HG03066 (cell line): ENCODE results near the gene PRSS33.

ENCODE experiments used
- ATAC-seq: cut with Tn5 transposase; IDR thresholded peaks from one replicate; pipeline ENCODE4 v1.9.1; 2021; ENCODE audit warnings: low read depth; ENCODE audit not compliant: unreplicated experiment

PRSS33 gene

GRCh38 chr16:2787406-2787805 lies at the start of gene PRSS33:
PRSS33 (minus strand) TSS chr16:2787560; CDS start chr16:2786547, 1,013 bp downstream.
- ATAC-seq, result no peak

- ATAC-seq, result no peak
Measured at GRCh38 chr16:2836646-2837508, 49.5 kb upstream of the PRSS33 start.

GRCh38 chr16:2835638-2836493 lies 48.5 kb upstream of the PRSS33 start:
- ATAC-seq, result no peak

- no peak for ATAC-seq
Measured at GRCh38 chr16:2834968-2835367, 47.6 kb upstream of the PRSS33 start.

GRCh38 chr16:2833776-2834175 lies 46.4 kb upstream of the PRSS33 start:
- no peak for ATAC-seq

GRCh38 chr16:2831203-2831602 lies 43.8 kb upstream of the PRSS33 start:
- no peak for ATAC-seq

- no peak for ATAC-seq
Measured at GRCh38 chr16:2830355-2830695, 43.0 kb upstream of the PRSS33 start.

- no peak for ATAC-seq
Measured at GRCh38 chr16:2829501-2830354, 42.4 kb upstream of the PRSS33 start, which contains the start of gene ZG16B. ZG16B (plus strand) TSS chr16:2830303; CDS start chr16:2830442, 139 bp downstream.

GRCh38 chr16:2828876-2829430 lies 41.6 kb upstream of the PRSS33 start:
- ATAC-seq, result no peak

- ATAC-seq, result no peak
Measured at GRCh38 chr16:2828521-2828840, 41.1 kb upstream of the PRSS33 start.

- ATAC-seq, result no peak
Measured at GRCh38 chr16:2827831-2828520, 40.6 kb upstream of the PRSS33 start.

- ATAC-seq, result no peak
Measured at GRCh38 chr16:2827374-2827791, 40.0 kb upstream of the PRSS33 start.

- ATAC-seq, result no peak
Measured at GRCh38 chr16:2826591-2827373, 39.4 kb upstream of the PRSS33 start.

GRCh38 chr16:2825906-2826305 lies 38.5 kb upstream of the PRSS33 start:
- ATAC-seq, result no peak

- no peak for ATAC-seq
Measured at GRCh38 chr16:2825049-2825742, 37.8 kb upstream of the PRSS33 start.

GRCh38 chr16:2824626-2825025 lies 37.3 kb upstream of the PRSS33 start:
- ATAC-seq, result no peak

- ATAC-seq, result no peak
Measured at GRCh38 chr16:2822496-2822895, 35.1 kb upstream of the PRSS33 start.

- ATAC-seq, result no peak
Measured at GRCh38 chr16:2822158-2822495, 34.8 kb upstream of the PRSS33 start.
